ENCODE measurements around the gene RPUSD1.

GRCh38 chr16:833411-833810 lies 45.2 kb upstream of the RPUSD1 start:
- TF ChIP-seq, protein P1, sequence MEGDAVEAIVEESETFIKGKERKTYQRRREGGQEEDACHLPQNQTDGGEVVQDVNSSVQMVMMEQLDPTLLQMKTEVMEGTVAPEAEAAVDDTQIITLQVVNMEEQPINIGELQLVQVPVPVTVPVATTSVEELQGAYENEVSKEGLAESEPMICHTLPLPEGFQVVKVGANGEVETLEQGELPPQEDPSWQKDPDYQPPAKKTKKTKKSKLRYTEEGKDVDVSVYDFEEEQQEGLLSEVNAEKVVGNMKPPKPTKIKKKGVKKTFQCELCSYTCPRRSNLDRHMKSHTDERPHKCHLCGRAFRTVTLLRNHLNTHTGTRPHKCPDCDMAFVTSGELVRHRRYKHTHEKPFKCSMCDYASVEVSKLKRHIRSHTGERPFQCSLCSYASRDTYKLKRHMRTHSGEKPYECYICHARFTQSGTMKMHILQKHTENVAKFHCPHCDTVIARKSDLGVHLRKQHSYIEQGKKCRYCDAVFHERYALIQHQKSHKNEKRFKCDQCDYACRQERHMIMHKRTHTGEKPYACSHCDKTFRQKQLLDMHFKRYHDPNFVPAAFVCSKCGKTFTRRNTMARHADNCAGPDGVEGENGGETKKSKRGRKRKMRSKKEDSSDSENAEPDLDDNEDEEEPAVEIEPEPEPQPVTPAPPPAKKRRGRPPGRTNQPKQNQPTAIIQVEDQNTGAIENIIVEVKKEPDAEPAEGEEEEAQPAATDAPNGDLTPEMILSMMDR (IDR thresholded peaks at IDR 0.05): no peak
- no peak for TF ChIP-seq POLR2A (IDR thresholded peaks at IDR 0.05)

Data from Peyer's patch (tissue), 4 donors.